ENCODE measurements around the gene PROZ. TPM values are rescaled to one million over a fixed set of nuclear protein-coding genes. Genes with fewer than 3 reads are reported as not detected.

The PROZ gene
- total and polyA plus RNA-seq, 12 donors, result 0.17 TPM; not detected in 11

- no peak for DNase-seq
- no peaks in the 10 kb centered on the region for H3K27me3 ChIP-seq
- WGBS, 4 donors, result 89 to 95% (median 94%) methylated on average over 2 of the region's 2 CpGs
- no peak overlapping the region for H3K4me3 ChIP-seq
- peaks cover 0 to 86% of the 10 kb centered on the region in 2 donors for H3K36me3 ChIP-seq (replicated peaks in 1 of 2)
- TF ChIP-seq POLR2A (IDR thresholded peaks at IDR 0.05) (no peak), CTCF (IDR thresholded peaks at IDR 0.05) (no peak)
- no peaks in the 10 kb centered on the region for H3K9me3 ChIP-seq (replicated peaks in 1 of 3)
- peaks cover 0 to 2% of the 10 kb centered on the region in 2 donors for H3K4me1 ChIP-seq (replicated peaks in 1 of 2)
- no peak overlapping the region for H3K27ac ChIP-seq
- intact Hi-C loops (cut with DNase I), result no loop called here
Observed at GRCh38 chr13:113192902-113193301, 34.5 kb downstream of the PROZ start.

DNA sequence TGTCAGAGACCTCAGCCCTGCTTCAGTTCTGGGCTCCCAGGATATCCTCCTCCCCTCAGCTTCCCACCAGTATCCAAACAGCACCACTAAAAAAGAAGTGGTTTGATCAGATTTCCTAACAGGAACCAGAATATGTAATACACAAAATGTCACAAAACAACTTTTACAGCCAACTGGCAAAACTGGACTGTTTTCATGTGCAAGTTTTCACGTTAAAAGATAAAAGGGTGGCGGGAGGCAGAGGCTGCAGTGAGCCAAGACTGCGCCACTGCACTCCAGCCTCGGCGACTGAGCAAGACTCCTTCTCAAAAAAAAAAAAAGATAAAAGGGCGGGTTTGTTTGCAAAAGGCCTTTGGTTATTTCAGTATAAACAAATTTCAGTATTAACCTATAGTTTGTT lies 36.9 kb downstream of the PROZ start:
- intact Hi-C loops (cut with DNase I), result no loop called here
- Histone ChIP-seq H3K4me3 (no peak overlapping the region), H3K36me3 (replicated peaks in 1 of 2) (peaks cover 0 to 82% of the 10 kb centered on the region in 2 donors), H3K27ac (no peak overlapping the region), H3K4me1 (replicated peaks in 1 of 2) (no peaks in the 10 kb centered on the region), H3K27me3 (no peaks in the 10 kb centered on the region), H3K9me3 (replicated peaks in 1 of 3) (no peaks in the 10 kb centered on the region)
- DNase-seq, result no peak
- 87 to 92% (median 90%) methylated on average over 6 of the region's 6 CpGs for WGBS, 4 donors
- TF ChIP-seq POLR2A (IDR thresholded peaks at IDR 0.05), result no peak
- no peak for TF ChIP-seq CTCF (IDR thresholded peaks at IDR 0.05)

- Histone ChIP-seq H3K27ac (no peak overlapping the region), H3K36me3 (replicated peaks in 1 of 2) (peaks cover 0 to 68% of the 10 kb centered on the region in 2 donors), H3K4me1 (replicated peaks in 1 of 2) (no peaks in the 10 kb centered on the region), H3K9me3 (replicated peaks in 1 of 3) (no peaks in the 10 kb centered on the region), H3K4me3 (no peak overlapping the region), H3K27me3 (no peaks in the 10 kb centered on the region)
- no peak for DNase-seq
- intact Hi-C loops (cut with DNase I), result no loop called here
- 87 to 94% (median 92%) methylated on average over 9 of the region's 9 CpGs for WGBS, 4 donors
- TF ChIP-seq CTCF (IDR thresholded peaks at IDR 0.05), result no peak
- no peak for TF ChIP-seq POLR2A (IDR thresholded peaks at IDR 0.05)
Observed at GRCh38 chr13:113196970-113197737, 38.7 kb downstream of the PROZ start.

GRCh38 chr13:113201815-113202214 lies 43.4 kb downstream of the PROZ start:
- Histone ChIP-seq H3K9me3 (replicated peaks in 1 of 3) (no peaks in the 10 kb centered on the region), H3K27me3 (no peaks in the 10 kb centered on the region), H3K4me3 (no peak overlapping the region), H3K27ac (no peak overlapping the region), H3K36me3 (replicated peaks in 1 of 2) (peaks cover 0 to 35% of the 10 kb centered on the region in 2 donors), H3K4me1 (replicated peaks in 1 of 2) (peaks cover 10 to 45% of the 10 kb centered on the region in 2 donors)
- WGBS, 4 donors, result 93 to 100% (median 98%) methylated on average over 2 of the region's 2 CpGs
- DNase-seq, result no peak
- intact Hi-C loops (cut with DNase I), result no loop called here
- TF ChIP-seq CTCF (IDR thresholded peaks at IDR 0.05), result no peak
- no peak for TF ChIP-seq POLR2A (IDR thresholded peaks at IDR 0.05)
